ENCODE measurements around the gene BAG1. TPM values are rescaled to one million over a fixed set of nuclear protein-coding genes. Genes with fewer than 3 reads are reported as not detected.

The BAG1 gene
- total RNA-seq, 1 experiment from 2014 or later: 58.4 TPM

DNA sequence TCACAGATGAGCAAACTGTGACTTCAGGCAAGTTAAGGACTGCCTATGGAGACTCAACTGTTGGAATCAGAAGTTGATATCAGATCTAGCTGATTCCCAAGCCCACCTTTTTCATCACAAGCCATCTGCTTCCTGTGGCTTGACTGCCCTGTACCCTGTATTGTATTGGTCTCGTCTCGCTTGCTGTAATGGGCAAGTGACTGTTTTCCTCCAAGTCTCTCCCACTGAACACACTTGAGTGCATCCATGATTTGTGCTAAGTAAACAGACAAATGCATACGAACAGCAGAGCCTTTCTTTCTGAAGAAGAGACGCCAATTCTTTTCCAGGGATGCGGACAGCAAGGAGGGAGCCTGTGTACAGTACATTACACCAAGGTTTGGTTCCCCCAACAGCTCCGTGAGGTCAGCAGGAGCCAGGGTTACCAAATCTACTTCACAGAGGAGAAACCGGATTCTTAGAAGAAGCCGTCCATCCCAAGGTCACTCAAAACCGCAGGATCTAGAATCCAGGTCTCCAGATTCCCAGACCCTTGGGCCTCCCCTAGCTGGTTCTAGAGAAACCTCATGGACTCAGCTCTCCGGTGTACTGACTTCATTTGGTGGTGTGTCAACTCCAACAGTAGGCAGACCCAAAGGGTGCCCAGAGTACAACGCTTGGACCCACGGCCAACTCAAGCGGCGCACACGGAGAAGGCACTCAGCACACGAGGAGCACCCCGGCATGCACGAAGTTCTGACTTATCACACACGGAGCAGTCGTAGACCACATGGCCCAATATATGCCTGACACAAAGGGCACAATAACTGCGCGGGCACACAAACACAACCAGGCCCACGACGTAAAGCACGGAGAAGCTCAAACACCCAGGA is 1.1 kb downstream of the BAG1 start:
- DNase-seq: peak; percentile 11 to 37
- no peaks in the 10 kb centered on the region for H3K9me3 ChIP-seq (replicated peaks)
- H3K27ac ChIP-seq: peak overlapping the region; percentile 75
- no peaks in the 10 kb centered on the region for H3K27me3 ChIP-seq
- H3K4me1 ChIP-seq: peaks cover 2% of the 10 kb centered on the region
- peaks cover 51% of the 10 kb centered on the region for H3K36me3 ChIP-seq
- H3K4me3 ChIP-seq: peak overlapping the region; percentile 93

- Histone ChIP-seq H3K4me1 (peaks cover 2% of the 10 kb centered on the region; the same call in 1 of the 2 replicates), H3K36me3 (peaks cover 62% of the 10 kb centered on the region), H3K27me3 (no peaks in the 10 kb centered on the region), H3K9me3 (replicated peaks) (no peaks in the 10 kb centered on the region), H3K4me3 (no peak overlapping the region), H3K27ac (no peak overlapping the region)
- DNase-seq: no peak
Measured at GRCh38 chr9:33260372-33260771, 4.1 kb downstream of the BAG1 start.

- peaks cover 84% of the 10 kb centered on the region for H3K36me3 ChIP-seq
Measured at GRCh38 chr9:33257276-33257675, 7.2 kb downstream of the BAG1 start.

DNA sequence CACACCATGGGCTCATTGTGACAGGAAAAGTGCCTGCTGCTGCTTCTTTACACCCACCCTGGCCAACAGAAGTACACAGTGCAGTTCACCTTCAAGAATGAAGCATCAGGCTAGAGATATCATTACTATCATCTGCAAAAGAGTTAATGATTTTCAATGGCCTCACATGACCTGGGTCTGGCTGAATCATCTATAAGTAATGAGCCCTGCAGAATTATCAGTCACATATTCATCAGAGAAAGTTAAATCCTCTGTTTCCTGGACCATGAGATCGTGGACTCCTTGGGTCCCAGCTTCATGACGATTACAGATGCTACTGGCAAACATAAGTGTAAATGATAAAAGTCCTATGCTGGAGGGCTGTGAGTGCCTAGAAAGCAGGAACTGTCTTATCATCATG is 8.3 kb downstream of the BAG1 start:
- no peak for DNase-seq
- Histone ChIP-seq H3K4me1 (peaks cover 9% of the 10 kb centered on the region), H3K9me3 (replicated peaks) (no peaks in the 10 kb centered on the region), H3K36me3 (peaks cover 76% of the 10 kb centered on the region), H3K27me3 (no peaks in the 10 kb centered on the region), H3K4me3 (no peak overlapping the region), H3K27ac (no peak overlapping the region)

More at GRCh38 chr9:33257276-33257675, 7.2 kb downstream of the BAG1 start:
- H3K9me3 ChIP-seq (replicated peaks): no peaks in the 10 kb centered on the region
- H3K27ac ChIP-seq: no peak overlapping the region
- DNase-seq: no peak
- no peaks in the 10 kb centered on the region for H3K27me3 ChIP-seq
- no peak overlapping the region for H3K4me3 ChIP-seq
- H3K4me1 ChIP-seq: peaks cover 9% of the 10 kb centered on the region

DNA sequence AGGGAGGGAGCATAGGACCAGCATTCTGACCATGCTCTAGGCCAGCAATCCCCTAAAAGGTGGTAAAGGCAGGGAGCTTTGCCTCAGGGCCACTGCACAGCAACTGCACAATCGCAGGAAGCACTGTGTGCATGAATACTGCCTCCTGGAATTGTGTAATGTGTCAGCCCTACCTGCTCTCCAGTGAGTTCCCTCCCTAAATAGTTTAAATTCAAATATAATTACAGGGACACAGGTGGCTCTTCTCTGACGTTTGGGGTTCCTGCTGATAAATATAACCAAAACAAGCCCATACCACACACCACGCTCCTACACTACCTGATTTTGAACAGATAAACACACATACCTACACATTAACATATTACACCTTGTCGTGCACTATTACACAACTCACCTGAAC is 9.0 kb downstream of the BAG1 start:
- no peak for DNase-seq
- H3K36me3 ChIP-seq: peaks cover 69% of the 10 kb centered on the region

GRCh38 chr9:33255014-33255413 is 9.5 kb downstream of the BAG1 start:
- Histone ChIP-seq H3K4me3 (no peak overlapping the region), H3K36me3 (peaks cover 64% of the 10 kb centered on the region), H3K27me3 (no peaks in the 10 kb centered on the region), H3K9me3 (replicated peaks) (no peaks in the 10 kb centered on the region), H3K27ac (no peak overlapping the region; the same call in 1 of the 2 replicates), H3K4me1 (peaks cover 9% of the 10 kb centered on the region)
- DNase-seq: no peak

More for the DNA sequence above, 9.0 kb downstream of the BAG1 start:
- Histone ChIP-seq H3K9me3 (replicated peaks) (no peaks in the 10 kb centered on the region), H3K27ac (no peak overlapping the region), H3K27me3 (no peaks in the 10 kb centered on the region), H3K4me1 (peaks cover 9% of the 10 kb centered on the region), H3K4me3 (no peak overlapping the region)

DNA sequence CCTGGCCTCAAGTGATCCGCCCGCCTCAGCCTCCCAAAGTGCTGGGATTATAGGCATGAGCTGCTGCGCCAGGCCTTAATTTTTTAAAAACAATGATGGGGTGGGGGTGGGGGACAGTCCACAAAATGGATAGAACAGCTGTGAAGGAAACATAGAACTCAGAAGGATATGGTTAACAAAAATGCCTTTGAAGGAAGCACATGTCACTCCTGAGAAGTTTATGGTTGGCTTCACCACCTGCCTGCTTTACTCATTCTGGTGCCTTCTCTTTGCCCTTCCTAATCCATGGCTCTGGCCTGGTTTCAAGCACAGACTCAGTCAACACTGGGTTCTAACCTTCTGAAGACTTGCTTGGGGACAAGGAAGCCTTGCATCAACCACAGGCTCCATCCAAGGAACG is 10.3 kb downstream of the BAG1 start:
- Histone ChIP-seq H3K9me3 (replicated peaks) (no peaks in the 10 kb centered on the region), H3K27ac (peak overlapping the region; percentile 24), H3K4me1 (peaks cover 9% of the 10 kb centered on the region), H3K4me3 (no peak overlapping the region), H3K36me3 (peaks cover 57% of the 10 kb centered on the region), H3K27me3 (no peaks in the 10 kb centered on the region)
- peak; percentile 31 to 61 for DNase-seq

GRCh38 chr9:33250458-33250995 is 14.0 kb downstream of the BAG1 start:
- H3K27ac ChIP-seq: no peak overlapping the region
- no peaks in the 10 kb centered on the region for H3K27me3 ChIP-seq
- H3K4me1 ChIP-seq: peaks cover 9% of the 10 kb centered on the region
- H3K9me3 ChIP-seq (replicated peaks): no peaks in the 10 kb centered on the region
- no peak for DNase-seq
- H3K36me3 ChIP-seq: peaks cover 26% of the 10 kb centered on the region
- no peak overlapping the region for H3K4me3 ChIP-seq

- Histone ChIP-seq H3K9me3 (replicated peaks) (no peaks in the 10 kb centered on the region), H3K4me3 (no peak overlapping the region), H3K36me3 (peaks cover 21% of the 10 kb centered on the region), H3K27ac (no peak overlapping the region), H3K27me3 (no peaks in the 10 kb centered on the region), H3K4me1 (peaks cover 7% of the 10 kb centered on the region)
- DNase-seq: no peak
Measured at GRCh38 chr9:33249983-33250382, 14.5 kb downstream of the BAG1 start.

DNA sequence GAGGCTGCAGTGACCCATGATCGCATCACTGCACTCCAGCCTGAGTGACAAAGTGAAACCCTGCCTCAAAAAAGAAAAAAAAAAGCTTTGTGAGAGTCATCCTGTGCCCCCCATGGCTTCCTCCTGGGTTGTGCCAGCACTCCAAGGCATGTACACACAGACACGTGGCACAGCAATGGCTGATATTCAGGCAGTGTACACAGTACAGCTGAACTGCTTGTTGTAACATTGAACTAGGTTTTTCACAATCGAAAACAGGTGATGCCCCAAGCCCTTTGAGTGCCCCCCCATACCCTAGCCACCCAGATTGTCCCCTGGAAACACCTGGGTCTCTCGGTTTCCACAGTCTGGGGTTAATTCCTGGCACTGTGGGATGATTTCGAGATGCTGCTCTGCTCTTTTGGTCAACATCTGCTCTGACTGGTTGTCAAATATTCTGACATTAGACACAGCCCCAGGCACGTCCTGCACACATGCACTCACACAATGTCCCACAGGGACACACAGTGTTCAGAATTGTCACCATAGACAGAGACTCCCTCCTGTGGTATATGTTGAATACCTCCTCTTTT is 15.3 kb downstream of the BAG1 start:
- Histone ChIP-seq H3K4me3 (no peak overlapping the region), H3K36me3 (peaks cover 13% of the 10 kb centered on the region), H3K27ac (no peak overlapping the region), H3K9me3 (replicated peaks) (no peaks in the 10 kb centered on the region), H3K4me1 (no peaks in the 10 kb centered on the region), H3K27me3 (no peaks in the 10 kb centered on the region)
- no peak for DNase-seq

DNA sequence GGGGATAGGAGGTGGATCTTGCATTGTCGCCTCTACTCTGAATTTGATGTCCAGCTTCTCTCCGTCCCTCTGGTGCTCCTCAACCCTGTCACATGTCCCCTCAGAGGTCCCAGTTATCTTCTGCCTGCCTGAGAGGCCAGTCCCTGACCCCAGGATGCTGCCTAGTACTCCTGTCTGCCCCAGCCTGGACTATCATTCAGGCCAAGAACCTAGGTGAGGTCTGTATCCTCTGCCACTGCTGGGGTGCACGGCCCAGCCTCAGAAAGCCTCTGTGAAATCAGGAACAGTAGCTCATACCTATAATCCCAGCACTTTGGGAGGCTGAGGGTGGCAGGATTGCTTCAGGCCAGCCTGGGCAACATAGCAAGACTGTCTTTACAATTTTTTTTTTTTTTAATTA is 15.9 kb downstream of the BAG1 start:
- Histone ChIP-seq H3K9me3 (replicated peaks) (no peaks in the 10 kb centered on the region), H3K27me3 (no peaks in the 10 kb centered on the region), H3K27ac (no peak overlapping the region), H3K4me3 (no peak overlapping the region), H3K4me1 (no peaks in the 10 kb centered on the region), H3K36me3 (peaks cover 12% of the 10 kb centered on the region)
- DNase-seq: no peak

DNA sequence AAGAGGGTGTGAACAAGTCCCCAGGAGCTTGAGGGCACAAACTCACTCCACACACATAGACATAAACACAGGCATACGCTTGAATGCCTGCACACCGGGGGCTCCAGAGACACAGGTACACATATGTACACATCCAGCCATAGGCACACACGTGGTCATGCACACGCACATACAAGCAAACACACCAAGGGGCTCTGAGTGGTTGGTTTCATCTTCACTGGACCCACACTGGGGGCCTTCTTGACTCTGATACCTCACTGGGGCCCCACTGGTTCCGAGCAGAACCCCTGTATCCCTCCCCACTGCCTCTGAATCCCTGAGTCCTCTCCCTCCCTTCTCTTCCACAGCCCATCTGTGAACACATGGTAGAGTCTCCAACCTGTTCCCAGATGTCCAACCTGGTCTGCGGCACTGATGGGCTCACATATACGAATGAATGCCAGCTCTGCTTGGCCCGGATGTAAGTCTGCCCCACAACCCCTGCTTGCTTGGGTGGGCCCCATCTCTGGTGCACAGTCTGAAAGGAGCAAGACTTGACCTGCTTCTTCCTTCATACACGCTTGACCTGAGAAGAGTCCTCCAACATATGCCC is 18.1 kb downstream of the BAG1 start:
- no peaks in the 10 kb centered on the region for H3K4me1 ChIP-seq
- H3K9me3 ChIP-seq (replicated peaks): no peaks in the 10 kb centered on the region
- H3K36me3 ChIP-seq: no peaks in the 10 kb centered on the region
- no peaks in the 10 kb centered on the region for H3K27me3 ChIP-seq
- no peak overlapping the region for H3K4me3 ChIP-seq
- no peak for DNase-seq
- H3K27ac ChIP-seq: no peak overlapping the region

- no peaks in the 10 kb centered on the region for H3K9me3 ChIP-seq (replicated peaks)
- no peaks in the 10 kb centered on the region for H3K36me3 ChIP-seq
- H3K4me3 ChIP-seq: no peak overlapping the region
- no peak for DNase-seq
- no peak overlapping the region for H3K27ac ChIP-seq
- H3K27me3 ChIP-seq: no peaks in the 10 kb centered on the region
- peaks cover under 1% of the 10 kb centered on the region; the same call in 1 of the 2 replicates for H3K4me1 ChIP-seq
Measured at GRCh38 chr9:33245341-33245740, 19.2 kb downstream of the BAG1 start.

- H3K4me3 ChIP-seq: no peak overlapping the region
- no peaks in the 10 kb centered on the region for H3K27me3 ChIP-seq
- no peak overlapping the region for H3K27ac ChIP-seq
- no peaks in the 10 kb centered on the region for H3K36me3 ChIP-seq
- DNase-seq: no peak
- peaks cover 6% of the 10 kb centered on the region; the same call in 1 of the 2 replicates for H3K4me1 ChIP-seq
- H3K9me3 ChIP-seq (replicated peaks): no peaks in the 10 kb centered on the region
Measured at GRCh38 chr9:33244137-33244784, 20.2 kb downstream of the BAG1 start.

Data from SJCRH30 (cell line).